Prostate gland (tissue), 2 donors: ENCODE measurements around the gene ZNF511.

Source experiments
- CTCF ChIP-seq, 4 experiments: fragments of 200-600 bp in 2 of 4; fragments of 450-650 bp in 2 of 4; sonication (generic) in 2 of 4; IDR thresholded peaks; 1 replicate in 3 of 4; 2 replicates in 1 of 4; pipeline ENCODE4 v1.5.1; 2016 to 2019; ENCODE audit warnings: antibody characterized with exemption in 4 of 4, mild to moderate bottlenecking in 2 of 4, moderate library complexity in 2 of 4
- POLR2AphosphoS5 ChIP-seq: sonication (generic); formaldehyde crosslinking; IDR thresholded peaks from one replicate; pipeline ENCODE4 v1.6.1; 2017; ENCODE audit warnings: antibody characterized with exemption

- TF ChIP-seq CTCF (IDR thresholded peaks at IDR 0.05) (no peak), POLR2AphosphoS5 (no peak)
Observed at GRCh38 chr10:133274751-133275683, 33.7 kb upstream of the ZNF511 start.
